ENCODE data around the gene ID4.

- TF ChIP-seq POLR2A (IDR thresholded peaks at IDR 0.05; ENCODE audit: low read depth, low read length) = no peak
- no peak for TF ChIP-seq POLR2AphosphoS5 (IDR thresholded peaks at IDR 0.05; ENCODE audit: low read depth, low read length)
- no peak for TF ChIP-seq TAF1 (IDR thresholded peaks at IDR 0.05; ENCODE audit: borderline replicate concordance, low read depth, low read length)
These were observed 15.8 kb downstream of the ID4 start for GRCh38 chr6:19852927-19853326.
